Kidney (tissue), 14 donors: ENCODE measurements around the gene SCMH1. TPM values are rescaled to one million over a fixed set of nuclear protein-coding genes. Genes with fewer than 3 reads are reported as not detected.

ENCODE experiments used
- DNase-seq, 5 donors: peaks; one replicate each; pipeline ENCODE4 v3.0.0-alpha.2; 2013 to 2020
- FAIRE-seq: peaks from 2 replicates; lab custom pipeline; 2012; peaks lifted over from hg19 to GRCh38; lab: Jason Lieb, UNC
- H3K27ac ChIP-seq, 2 donors: one replicate each; pipeline ENCODE4 v1.7.0; 2013; ENCODE audit warnings: low read depth in 2 of 2, low read length in 2 of 2, inconsistent platforms in 1 of 2
- H3K27me3 ChIP-seq: one replicate; pipeline ENCODE4 v1.7.1; 2013; ENCODE audit warnings: low read length, inconsistent platforms; ENCODE audit not compliant: control insufficient read depth, insufficient read depth
- H3K36me3 ChIP-seq, 3 donors: one replicate each; pipeline versions ENCODE4 v1.7.0 to v1.7.1; 2013; ENCODE audit warnings: low read length in 3 of 3, control low read depth in 1 of 3, inconsistent platforms in 1 of 3; ENCODE audit not compliant: insufficient read depth in 3 of 3, control insufficient read depth in 2 of 3
- H3K4me1 ChIP-seq, 3 donors: one replicate each; pipeline versions ENCODE4 v1.7.0 to v1.7.1; 2013; ENCODE audit warnings: low read length in 3 of 3, inconsistent platforms in 1 of 3, low read depth in 1 of 3; ENCODE audit not compliant: control insufficient read depth in 2 of 3, insufficient read depth in 2 of 3
- H3K4me3 ChIP-seq, 3 donors: one replicate each; pipeline versions ENCODE4 v1.7.0 to v1.8.1; 2013; ENCODE audit warnings: low read length in 3 of 3, control low read depth in 1 of 3, inconsistent platforms in 1 of 3
- H3K9ac ChIP-seq, 3 donors: one replicate each; pipeline versions ENCODE4 v1.7.0 to v1.7.1; 2013; ENCODE audit warnings: low read length in 3 of 3, control low read depth in 1 of 3, inconsistent platforms in 1 of 3
- H3K9me3 ChIP-seq, 3 donors: one replicate each; pipeline versions ENCODE4 v1.7.0 to v1.7.1; 2013; ENCODE audit warnings: low read length in 3 of 3, control low read depth in 1 of 3, inconsistent platforms in 1 of 3; ENCODE audit not compliant: control insufficient read depth in 2 of 3, insufficient read depth in 1 of 3
- CTCF ChIP-seq: IDR thresholded peaks from 3 replicates; pipeline ENCODE4 v1.5.1; 2012; ENCODE audit warnings: mild to moderate bottlenecking, moderate library complexity, borderline replicate concordance; ENCODE audit not compliant: insufficient read depth; ENCODE audit errors: extremely low read depth
- intact Hi-C: fragments of 100-400 bp; cut with DNase I; formaldehyde crosslinking; loops from one replicate; pipeline ENCODE4 v1.11.1; 2022
- polyA plus RNA-seq: library from polyadenylated mRNA; stranded (reverse); fragments of 350-450 nt; fragmentation: Illumina TruSeq; extraction: RNeasy Lipid Tissue Mini Kit (QIAGEN cat#74804); gene quantifications from one replicate; pipeline ENCODE4 v1.2.3, GENCODE V29; 2014; ENCODE audit warnings: low read depth, low replicate concordance; ENCODE audit not compliant: insufficient read depth
- total RNA-seq: library from RNA; stranded (reverse); fragmentation: NEBNext Ultra II Directional; extraction: Animal tissue kit (Norgen Biotek cat#: 25700); gene quantifications from one replicate; pipeline ENCODE4 v1.2.1, GENCODE V29; 2021
- donor health status: control.
- donor health status: control.
- donor health status: control.
- donor health status: control.
- donor health status: control.
- donor health status: DM: yes; HTN: yes; CAD: no.
- donor health status: Normal renal cell carcinoma (clear cell type).

Gene SCMH1
- total and polyA plus RNA-seq, 2 donors from 2014 or later = 26.4 to 58.3 TPM

GRCh38 chr1:41003127-41003639 is 238.9 kb downstream of the SCMH1 start:
- DNase-seq = no peak
- peaks cover 0 to 41% (median 25%) of the 10 kb centered on the region in 3 donors for H3K36me3 ChIP-seq
- H3K9ac ChIP-seq = no peak overlapping the region
- H3K9me3 ChIP-seq = no peaks in the 10 kb centered on the region
- H3K27ac ChIP-seq = no peak overlapping the region
- no peak for FAIRE-seq
- TF ChIP-seq CTCF = no peak
- peaks cover 0 to 9% (median 4%) of the 10 kb centered on the region in 3 donors for H3K4me1 ChIP-seq
- intact Hi-C loops = no loop called here
- H3K4me3 ChIP-seq = no peak overlapping the region
- no peaks in the 10 kb centered on the region for H3K27me3 ChIP-seq

GRCh38 chr1:40998668-40999067 is 243.4 kb downstream of the SCMH1 start:
- DNase-seq (no peak), FAIRE-seq (no peak)
- peaks cover 5 to 45% (median 32%) of the 10 kb centered on the region in 3 donors for H3K36me3 ChIP-seq

GRCh38 chr1:40997096-40997495 is 245.0 kb downstream of the SCMH1 start:
- Histone ChIP-seq H3K9ac (no peak overlapping the region), H3K27ac (no peak overlapping the region), H3K4me3 (no peak overlapping the region), H3K4me1 (no peaks in the 10 kb centered on the region), H3K9me3 (no peaks in the 10 kb centered on the region), H3K27me3 (no peaks in the 10 kb centered on the region), H3K36me3 (peaks cover 5 to 46% (median 31%) of the 10 kb centered on the region in 3 donors)
- FAIRE-seq = no peak
- no peak for TF ChIP-seq CTCF
- intact Hi-C loops = no loop called here
- no peak for DNase-seq

More at GRCh38 chr1:40998668-40999067, 243.4 kb downstream of the SCMH1 start:
- intact Hi-C loops = no loop called here
- TF ChIP-seq CTCF = no peak
- H3K9me3 ChIP-seq = no peaks in the 10 kb centered on the region
- no peaks in the 10 kb centered on the region for H3K27me3 ChIP-seq
- H3K9ac ChIP-seq = no peak overlapping the region
- H3K4me3 ChIP-seq = no peak overlapping the region
- H3K27ac ChIP-seq = no peak overlapping the region
- H3K4me1 ChIP-seq = peaks cover 0 to 7% (median 4%) of the 10 kb centered on the region in 3 donors
